HG02623 (cell line): ENCODE data around the gene SLC66A1.

ENCODE experiments used
- ATAC-seq: cut with Tn5 transposase; IDR thresholded peaks from one replicate; pipeline ENCODE4 v1.9.1; 2021; ENCODE audit warnings: moderate library complexity; ENCODE audit not compliant: unreplicated experiment

SLC66A1 gene

DNA sequence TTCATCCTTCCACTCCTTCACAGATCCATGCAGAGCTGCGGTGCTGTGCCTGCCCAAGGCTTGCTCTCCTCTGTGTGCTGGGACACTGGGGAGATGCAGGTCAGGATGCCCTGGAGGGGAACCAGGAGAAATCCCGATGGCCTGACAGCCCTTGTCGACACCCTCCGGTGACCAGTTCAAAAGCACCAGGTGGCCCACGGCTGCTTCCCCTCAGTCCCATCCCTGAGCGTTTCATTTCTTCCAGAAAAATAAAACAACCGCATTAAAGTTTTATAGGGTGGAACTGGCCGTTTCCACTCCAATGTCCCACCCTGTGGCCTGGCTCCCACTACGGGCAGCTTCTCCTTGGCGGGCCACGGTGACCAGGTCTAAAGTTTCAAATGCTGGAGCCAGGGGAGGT lies 48.3 kb downstream of the SLC66A1 start:
- ATAC-seq = no peak

DNA sequence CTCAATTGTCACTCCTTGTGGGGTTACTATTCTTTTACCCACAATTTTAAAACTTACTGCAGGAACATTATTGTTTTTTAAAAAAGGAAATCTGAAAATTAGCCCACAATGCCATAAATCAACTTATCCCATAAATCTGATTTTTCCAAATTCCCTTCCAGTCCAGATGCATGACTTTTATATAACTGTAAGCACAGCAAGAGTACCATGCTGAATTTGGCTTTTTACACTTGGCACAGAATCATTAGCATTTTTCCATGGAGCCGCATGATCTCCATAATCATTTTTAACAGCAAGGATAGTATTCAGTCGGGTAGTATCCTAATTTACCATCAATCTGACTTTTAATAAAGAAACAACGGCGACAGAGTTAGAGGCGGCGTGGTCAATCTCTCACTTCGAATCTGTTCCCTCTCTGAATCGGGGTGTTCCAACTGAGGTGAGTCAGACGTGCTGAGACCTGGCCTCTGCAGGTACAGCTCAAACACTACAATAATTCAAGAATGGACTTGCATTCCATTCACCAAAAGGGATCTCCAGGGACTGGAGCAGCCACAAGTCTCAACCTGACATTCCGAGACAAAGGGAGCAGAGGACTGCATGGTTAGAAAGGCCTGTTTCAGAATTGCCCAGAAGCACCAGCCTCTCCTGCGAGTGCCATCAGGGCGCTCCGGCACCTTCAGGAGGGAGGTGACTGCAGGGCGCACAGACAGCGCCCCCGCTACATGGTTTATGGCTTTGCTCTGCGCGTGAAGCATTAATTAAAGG lies 48.9 kb downstream of the SLC66A1 start:
- no peak for ATAC-seq

DNA sequence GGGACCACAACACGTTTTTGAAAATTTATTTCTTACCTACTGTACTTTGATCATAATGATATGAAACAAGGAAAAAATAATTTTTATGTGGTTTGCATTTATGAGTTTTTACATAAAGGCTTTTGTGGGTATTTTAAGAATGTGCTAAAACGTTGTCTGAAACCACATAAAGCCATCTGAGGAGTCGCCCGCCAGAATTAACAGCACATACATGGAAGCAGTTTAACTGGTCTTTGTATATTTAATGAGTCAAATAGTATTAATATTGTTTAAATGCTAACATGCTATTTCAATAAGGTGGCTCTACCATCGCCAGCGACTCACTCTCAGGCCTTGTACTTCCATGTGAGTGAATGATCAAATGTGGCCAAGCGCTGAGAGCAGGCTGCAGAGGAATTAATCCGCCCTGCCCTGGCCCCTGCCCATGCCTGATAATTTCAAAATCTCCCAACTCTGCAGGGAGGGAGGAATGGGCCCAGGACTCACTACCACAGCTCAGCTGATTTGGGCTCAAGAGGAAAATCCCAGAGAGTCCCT lies 49.6 kb downstream of the SLC66A1 start:
- no peak for ATAC-seq

DNA sequence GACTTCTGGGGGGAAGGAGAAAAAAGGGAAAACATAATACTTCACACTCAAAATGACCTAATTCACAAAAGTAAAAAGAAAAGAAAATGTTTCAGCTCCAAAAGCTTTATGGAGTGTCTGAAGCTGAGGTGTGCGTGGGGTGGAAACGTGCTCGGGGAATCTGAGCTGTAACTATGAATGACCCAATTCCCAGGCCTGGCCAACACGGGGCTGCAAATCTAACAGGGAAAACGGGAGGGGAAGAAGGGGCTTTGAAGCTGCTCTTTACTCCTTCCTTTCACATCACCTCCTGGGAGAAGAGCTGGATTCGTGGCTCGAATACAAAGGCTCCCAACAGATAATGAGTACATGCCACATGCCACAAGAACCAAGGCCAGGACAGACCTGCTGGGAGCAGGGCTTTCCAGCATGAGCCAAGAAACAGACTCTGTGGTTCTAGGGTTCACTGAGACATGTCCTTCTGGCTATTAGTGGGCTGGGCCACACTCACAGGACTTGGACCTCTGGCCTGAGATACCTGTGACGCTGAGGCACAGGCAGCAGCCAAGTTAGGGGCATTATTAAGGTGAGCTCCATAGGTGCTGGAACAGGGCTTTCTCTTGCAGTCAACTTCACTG lies 51.5 kb downstream of the SLC66A1 start:
- ATAC-seq = no peak

DNA sequence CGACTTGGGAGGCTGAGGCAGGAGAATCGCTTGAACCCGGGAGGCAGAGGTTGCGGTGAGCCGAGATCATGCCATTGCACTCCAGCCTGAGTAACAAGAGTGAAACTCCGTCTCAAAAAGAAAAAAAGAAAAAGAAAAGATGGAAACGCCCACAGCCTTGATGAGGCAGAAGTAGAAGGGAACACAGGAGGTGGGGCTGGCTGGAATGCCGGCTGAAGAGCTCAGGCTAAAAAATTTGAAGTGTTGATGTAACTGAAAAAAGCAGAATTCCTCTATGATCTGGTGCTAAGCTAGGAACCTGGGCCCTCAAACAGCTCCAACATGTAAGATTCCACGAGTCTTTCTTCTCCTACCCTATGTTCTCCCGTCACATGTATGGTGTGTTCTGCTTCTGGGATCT lies 53.6 kb downstream of the SLC66A1 start:
- ATAC-seq = no peak

DNA sequence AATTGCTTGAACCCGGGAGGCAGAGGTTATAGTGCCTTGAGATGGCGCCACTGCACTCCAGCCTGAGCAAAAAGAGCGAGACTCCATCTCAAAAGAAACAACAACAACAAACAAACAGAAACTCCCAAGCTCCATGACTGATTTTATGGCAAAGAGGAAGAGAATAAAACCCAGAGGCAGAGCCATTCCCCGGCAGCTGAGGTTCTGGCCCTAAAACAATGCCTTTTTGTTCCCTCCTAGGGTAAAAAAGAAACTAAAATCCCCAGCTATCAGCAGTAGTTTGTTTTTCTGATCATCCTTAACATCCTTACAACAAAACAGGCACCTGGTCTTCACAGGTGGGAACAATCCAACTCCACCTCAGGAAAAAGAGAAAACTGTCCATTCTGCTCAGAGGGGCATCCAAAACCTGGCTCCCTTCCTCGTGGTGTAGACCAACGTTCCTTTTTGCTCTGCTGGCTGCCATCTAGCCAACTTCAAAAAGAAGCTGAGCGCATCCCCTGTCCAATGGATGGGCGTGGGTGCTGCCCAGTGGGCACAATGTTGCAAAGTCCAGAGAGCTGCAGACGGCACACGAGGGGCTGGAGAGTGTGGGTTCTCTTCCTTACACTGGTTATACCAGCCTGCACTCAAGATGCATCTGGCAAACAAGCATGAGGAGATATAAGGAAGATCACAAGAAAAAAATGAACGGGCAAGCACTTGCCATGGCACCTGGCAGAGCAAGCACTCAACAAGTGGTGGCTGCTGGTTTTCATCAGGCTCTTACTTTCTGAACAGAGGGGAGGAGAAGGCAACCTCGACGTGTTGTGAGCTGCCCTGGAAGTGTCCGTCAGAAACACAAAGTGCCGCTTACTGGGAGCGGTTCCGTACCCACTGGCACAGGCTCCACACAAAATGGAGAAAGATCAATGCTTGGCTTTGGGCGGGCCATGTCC lies 54.7 kb downstream of the SLC66A1 start:
- no peak for ATAC-seq

DNA sequence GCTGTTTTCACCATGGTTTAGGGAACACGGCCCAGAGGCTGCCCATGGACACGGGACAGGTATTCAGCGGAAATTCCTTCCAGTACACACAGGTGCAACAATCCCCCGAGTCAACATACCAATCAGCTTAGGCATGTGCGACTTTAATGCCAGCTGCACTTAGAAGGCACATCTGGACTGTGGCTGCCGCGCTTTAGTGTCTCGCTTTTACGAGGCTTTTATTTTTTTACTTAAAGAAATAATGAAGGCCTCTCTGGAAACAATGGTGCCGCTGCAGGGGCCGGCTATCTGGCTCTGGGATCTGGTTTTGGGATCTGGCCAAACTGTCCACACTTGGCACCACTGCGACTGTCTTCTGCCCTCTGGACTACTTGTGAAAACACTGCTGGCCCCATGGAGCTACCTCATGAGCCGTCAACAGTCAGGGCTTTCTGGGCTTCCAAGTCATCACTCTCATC lies 55.5 kb downstream of the SLC66A1 start:
- no peak for ATAC-seq

DNA sequence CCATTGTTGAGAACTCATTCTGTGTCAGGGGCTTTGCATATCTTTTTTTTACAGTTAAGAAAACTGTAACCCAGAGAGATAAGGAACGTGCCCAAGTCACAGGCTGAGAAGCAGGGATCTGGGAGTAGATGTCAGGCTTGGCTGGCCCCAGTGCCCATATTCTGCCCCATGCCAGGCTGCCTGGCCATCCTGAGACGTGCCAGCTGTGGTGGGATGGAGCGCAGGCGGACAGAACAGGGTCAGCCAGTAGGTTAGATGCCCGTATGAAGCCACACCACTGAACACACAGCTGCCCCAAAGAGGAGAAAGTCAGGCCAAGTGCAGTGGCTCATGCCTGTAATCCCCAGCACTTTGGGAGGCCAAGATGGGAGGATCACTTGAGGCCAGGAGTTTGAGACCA lies 55.9 kb downstream of the SLC66A1 start:
- ATAC-seq = no peak

DNA sequence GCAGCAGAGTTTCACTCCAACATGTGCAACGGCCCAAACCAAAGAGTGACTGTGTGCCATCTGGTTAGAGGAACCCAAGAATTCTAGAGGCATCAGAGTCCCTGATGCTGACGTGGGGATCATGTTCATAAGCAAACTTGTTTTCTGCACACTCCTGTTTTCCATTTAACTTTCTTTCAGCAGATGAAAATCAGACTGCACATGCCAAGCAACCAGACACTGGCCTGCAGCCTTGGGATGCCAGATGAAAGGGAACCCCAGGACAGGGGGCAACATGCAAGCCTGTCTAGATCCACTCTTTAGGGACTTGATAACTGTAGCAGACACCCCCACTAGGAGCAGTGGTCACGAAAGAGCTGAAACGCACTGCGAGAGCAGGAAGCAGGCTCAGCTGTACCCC lies 56.8 kb downstream of the SLC66A1 start:
- ATAC-seq = no peak

DNA sequence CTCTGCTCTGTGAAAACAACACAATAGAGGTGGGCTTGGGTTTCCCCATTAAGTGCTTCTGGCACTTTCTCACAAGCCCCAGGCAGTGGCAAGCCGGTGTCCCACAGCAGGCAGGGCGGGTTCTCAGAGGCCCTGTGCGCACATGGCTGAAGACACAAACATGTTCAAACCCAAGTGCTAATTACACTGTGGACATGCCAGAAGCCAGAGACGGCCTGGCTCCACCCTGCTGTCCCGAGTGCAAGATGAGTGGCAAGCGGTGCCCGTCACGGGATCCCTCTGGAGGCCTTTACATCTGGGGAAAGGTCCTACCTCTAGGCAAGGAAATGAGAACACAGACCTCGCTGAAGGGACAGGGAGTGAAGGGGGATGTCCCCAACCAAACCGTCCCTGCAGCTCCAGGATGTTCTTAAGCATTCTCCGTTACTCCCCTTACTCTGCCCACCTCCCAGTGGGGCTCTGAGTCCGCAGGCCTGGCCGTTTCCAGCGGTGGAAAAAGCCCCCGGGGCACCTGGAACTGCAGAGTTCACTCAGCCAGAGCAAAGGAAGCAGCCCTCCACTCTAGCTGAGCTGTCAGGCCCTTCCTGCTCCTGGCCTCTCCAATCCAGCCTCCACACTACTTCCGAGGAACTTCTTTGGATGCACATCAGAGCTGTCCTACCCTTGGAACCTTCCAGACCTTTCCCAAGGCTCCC lies 57.4 kb downstream of the SLC66A1 start:
- no peak for ATAC-seq

DNA sequence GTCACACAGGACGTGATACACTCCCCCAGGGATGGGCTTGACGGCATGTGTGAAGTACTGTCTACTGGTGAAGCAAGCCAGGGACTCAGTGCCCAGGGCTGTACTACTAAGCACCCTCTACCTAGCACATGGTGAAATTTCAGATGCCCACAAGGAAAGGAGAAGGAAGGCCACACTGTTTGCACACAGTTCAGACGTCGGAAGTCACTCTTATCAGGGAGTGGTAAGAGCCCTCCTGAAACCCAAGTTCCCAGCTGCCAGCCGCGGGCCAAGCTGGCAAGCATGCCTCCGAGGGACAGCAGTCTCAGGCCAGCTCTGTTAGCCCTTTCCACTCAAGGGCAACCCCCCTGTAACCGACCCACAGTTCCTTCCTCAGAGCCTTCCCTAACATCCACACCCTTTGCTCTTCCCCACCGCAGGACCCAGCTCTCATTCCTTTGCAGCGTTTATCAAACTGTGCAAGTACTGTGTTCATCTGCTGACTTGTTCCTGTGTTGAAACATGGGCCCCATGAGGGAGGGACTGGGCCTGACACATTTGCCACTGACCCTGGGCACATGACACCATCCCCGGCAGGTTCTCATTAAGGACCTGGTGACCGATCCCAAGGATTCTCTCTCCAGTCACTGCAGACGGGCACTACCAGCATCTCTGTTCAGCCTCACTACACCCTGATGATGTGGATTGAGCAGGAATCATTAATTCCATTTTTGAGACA lies 58.5 kb downstream of the SLC66A1 start:
- no peak for ATAC-seq

DNA sequence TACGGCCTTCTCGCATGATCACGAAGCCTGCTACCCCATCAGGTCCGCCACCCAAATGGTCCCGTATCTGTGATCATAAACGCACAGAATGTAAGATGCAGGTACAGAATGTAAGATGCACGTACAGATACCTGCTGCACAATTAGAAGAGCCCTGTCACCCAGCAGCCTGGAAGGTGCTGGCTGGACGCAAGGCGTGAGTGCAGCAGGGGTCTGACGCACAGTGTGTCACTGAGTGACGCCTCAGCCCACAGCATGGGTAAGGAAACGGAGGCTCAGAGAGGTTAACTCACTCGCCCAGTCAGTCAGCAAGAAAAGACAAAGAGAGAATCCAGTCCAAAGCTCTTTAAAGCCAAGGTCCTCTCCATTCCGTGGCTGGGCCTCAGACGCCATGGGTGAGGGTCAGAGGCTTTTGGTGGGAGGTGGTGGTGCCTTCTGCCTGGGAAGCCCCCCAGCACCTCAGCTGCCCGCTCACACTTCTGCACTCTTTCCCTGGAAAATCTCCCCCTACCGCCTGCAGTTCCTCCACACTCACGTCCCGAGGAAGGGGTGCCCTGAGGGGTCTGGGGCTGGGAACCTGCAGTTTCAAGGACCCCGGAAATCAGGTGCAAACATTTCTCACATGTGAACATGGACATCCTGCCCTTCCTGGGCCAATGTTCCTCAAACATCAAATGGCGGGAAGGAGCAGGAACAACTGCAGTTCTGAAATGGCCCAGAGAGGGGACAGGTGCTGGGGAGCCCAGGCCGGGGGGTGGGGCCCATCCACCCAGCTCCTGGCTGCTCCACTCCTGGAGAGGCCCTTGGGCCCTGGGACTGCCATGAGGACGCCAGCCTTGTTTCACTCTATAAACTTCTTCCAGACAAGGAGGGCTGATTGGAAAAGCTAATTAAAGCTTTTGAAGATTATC lies 59.4 kb downstream of the SLC66A1 start:
- no peak for ATAC-seq

DNA sequence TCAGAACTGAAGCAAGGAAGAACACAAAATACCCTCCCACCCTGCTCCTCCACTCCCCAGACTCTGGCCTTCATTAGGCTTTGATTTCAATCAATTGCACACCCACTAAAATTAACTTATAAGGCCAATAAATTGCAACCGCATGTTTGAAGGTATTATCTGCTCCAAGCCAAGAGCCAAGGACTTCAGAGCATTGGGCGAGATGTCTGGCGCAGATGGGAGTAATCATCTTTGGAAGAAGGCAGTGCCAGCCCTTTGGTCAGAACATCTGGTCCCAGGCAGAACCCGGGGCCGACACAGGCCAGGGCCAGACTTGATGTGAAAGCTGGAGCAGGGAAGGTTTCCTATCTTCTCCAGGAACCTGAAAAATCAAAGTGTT lies 60.0 kb downstream of the SLC66A1 start:
- ATAC-seq = no peak

DNA sequence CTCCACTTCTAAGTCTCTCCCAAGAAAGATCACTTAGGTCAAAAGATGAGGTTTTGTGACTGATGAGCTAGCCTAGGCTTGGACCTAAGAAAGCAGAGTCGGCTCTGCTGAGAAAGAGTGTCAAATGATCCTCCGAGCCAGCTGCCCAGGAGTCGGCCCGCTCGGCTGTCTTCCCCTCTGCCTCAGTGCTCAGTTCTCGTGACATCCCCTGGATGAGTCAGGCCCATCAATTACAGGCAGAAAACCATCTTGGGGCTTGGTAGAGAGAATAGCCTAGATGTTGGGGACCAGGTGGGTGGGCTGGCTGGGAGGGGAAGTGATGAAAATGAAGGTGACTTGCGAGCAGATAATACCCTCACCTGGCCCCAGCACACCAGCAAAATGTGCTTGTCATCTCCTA lies 60.5 kb downstream of the SLC66A1 start:
- no peak for ATAC-seq

DNA sequence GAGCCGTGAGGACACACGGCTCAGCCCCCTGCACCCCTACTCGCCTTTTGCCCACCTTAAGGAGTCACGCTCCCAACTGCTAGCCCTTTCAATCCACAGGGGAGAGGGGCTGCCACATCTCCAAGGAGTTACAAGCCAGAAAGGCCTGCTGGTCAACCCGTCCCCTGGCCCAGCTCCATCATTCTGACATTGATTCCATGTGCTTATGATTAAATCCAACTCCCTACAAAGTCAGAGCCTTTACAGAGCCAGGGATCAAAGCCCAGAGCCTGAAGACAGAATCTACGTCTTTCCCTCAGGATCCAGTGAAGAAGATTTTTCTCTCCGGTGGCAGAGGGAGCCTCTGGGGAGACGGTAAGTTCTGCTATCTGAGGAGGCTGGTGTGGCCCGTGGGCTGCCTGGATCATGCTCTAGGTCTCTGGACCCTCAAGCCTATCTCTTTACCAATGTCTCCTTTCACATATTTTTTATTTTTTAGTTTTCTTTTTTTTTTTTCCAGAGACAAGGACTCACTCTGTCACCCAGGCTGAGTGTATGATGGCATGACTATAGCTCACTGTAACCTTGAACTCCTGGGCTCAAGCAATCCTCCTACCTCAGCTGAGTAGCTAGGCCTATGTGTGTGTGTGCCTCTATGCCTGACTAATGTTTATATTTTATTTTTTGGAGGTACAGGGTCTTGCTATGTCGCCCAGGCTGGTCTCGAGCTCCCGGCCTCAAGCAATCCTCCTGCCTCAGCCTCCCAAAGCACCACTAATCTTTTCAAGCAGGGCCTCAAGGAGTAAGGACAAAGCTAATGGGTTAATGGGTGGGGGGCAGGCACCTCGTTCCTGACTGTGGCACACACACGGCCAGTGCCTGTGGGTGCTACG lies 61.3 kb downstream of the SLC66A1 start:
- ATAC-seq = no peak

DNA sequence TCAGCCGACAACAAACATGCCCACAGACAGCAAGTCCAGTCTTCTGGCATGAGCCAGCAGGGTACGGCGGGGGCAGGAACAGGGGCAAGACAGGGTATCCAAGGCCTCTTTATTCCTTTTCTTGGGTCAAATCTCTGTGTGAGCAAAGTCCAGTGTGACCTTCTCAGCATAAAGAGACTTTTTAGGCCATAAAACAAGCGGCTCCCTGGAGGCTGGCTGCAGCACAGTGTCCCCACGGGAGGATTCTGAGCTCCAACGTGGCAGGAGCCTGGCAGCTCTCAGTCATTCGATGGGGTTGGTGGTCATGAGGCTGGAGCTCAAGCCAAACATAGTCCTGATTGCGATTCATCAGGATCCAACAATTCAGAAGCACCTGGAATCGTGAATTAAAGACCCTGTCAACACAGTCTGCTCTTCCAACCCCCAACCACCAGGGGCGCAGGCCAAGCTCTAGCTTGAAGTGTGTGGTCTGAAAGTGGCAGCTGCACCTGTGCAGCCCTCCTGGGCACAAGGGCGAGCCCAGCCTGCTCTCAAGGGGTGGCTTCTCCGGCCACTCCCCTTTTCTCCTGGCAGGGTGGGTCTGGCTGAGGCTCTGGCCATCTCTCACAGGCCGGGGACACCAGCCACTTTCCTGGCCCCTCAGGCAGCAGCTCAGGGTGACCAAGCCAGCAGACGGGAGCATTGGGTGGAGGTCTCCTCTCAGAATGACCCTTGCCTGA lies 62.1 kb downstream of the SLC66A1 start:
- no peak for ATAC-seq

DNA sequence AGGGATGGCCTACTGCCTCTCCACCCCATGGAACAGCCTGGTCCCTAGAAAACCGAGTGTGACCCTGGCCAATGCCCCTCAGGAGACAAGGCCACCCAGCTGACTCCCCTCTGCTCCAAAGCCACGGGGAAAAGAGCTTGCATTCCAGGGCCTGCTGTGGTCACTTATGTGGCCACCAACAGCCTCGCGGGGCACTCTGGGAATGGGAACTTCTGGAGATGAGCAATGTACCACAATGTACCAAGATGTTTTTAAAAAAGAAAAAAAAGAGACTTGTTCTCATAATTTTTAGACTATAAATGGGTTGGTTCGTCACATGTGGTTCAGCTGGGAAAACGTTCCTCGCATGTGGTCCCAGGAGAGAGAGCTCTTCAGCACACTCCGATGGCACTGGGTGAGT lies 62.8 kb downstream of the SLC66A1 start:
- ATAC-seq = no peak
